ENCODE measurements around the gene GABRR3.

GABRR3 gene

GRCh38 chr3:98035208-98035607 is at the start of gene GABRR3:
Gene GABRR3, minus strand, starts transcription at chr3:98035315. Its CDS starts 328 bp downstream, at chr3:98034987.
- DNase-seq: no peak

GRCh38 chr3:98073486-98073885 is 38.4 kb upstream of the GABRR3 start:
- no peak for DNase-seq

GRCh38 chr3:98070840-98071239 is 35.7 kb upstream of the GABRR3 start:
- no peak for DNase-seq

- DNase-seq: no peak
Observed at GRCh38 chr3:98068824-98069223, 33.7 kb upstream of the GABRR3 start.

GRCh38 chr3:98058244-98058960 is 23.3 kb upstream of the GABRR3 start:
- peak; percentile 9 for DNase-seq

- no peak for DNase-seq
Observed at GRCh38 chr3:98057631-98058030, 22.5 kb upstream of the GABRR3 start.

- no peak for DNase-seq
Observed at GRCh38 chr3:98056035-98056434, 20.9 kb upstream of the GABRR3 start.

GRCh38 chr3:98049271-98049670 is 14.2 kb upstream of the GABRR3 start:
- DNase-seq: no peak

- DNase-seq: no peak
Observed at GRCh38 chr3:98048586-98048985, 13.5 kb upstream of the GABRR3 start.

GRCh38 chr3:98041350-98041749 is 6.2 kb upstream of the GABRR3 start:
- DNase-seq: no peak

- DNase-seq: peak; percentile 86
Observed at GRCh38 chr3:98039322-98040024, 4.4 kb upstream of the GABRR3 start.

- no peak for DNase-seq
Observed at GRCh38 chr3:98038876-98039275, 3.8 kb upstream of the GABRR3 start.

GRCh38 chr3:98038286-98038685 is 3.2 kb upstream of the GABRR3 start:
- DNase-seq: no peak

GRCh38 chr3:98034486-98034885 is 629 bp downstream of the GABRR3 start:
- no peak for DNase-seq

- DNase-seq: no peak
Observed at GRCh38 chr3:98034036-98034435, 1.1 kb downstream of the GABRR3 start.

- no peak for DNase-seq
Observed at GRCh38 chr3:98032904-98033303, 2.2 kb downstream of the GABRR3 start.

GRCh38 chr3:98032265-98032664 is 2.9 kb downstream of the GABRR3 start:
- no peak for DNase-seq

GRCh38 chr3:98029083-98029482 is 6.0 kb downstream of the GABRR3 start:
- DNase-seq: no peak

GRCh38 chr3:98027085-98027446 is 8.0 kb downstream of the GABRR3 start:
- DNase-seq: no peak

GRCh38 chr3:98026425-98027084 is 8.6 kb downstream of the GABRR3 start:
- no peak for DNase-seq

GRCh38 chr3:98025392-98025945 is 9.6 kb downstream of the GABRR3 start:
- DNase-seq: no peak

- DNase-seq: peak; percentile 79
Observed at GRCh38 chr3:98022978-98023820, 11.9 kb downstream of the GABRR3 start.
